SK-N-SH (cell line): ENCODE results near the gene PEDS1. TPM values are rescaled to one million over a fixed set of nuclear protein-coding genes. Genes with fewer than 3 reads are reported as not detected.
"Not testable (repeated sequence)": the region's sequence is repeated elsewhere in the genome, so short reads cannot be mapped to it uniquely, and the experiment has no call there.

Experiments used
- CTCF ChIA-PET: fragments of 300-600, 350-600 bp; formaldehyde crosslinking; extraction: SDS; loops from one replicate; lab custom pipeline; 2021; lab: Yijun Ruan, JAX
- POLR2A ChIA-PET: fragments of 350-600 bp; sonication (Branson Sonifier 250); formaldehyde crosslinking; extraction: SDS; loops from one replicate; lab custom pipeline; 2020; ENCODE audit warnings: antibody characterized with exemption, inconsistent platforms; lab: Yijun Ruan, JAX
- DNase-seq: peaks from one replicate; pipeline ENCODE4 v3.0.0; 2012
- H2AFZ ChIP-seq: fragments of 200-600 bp; sonication (generic); 2 replicates; pipeline ENCODE4 v1.8.1; 2016; ENCODE audit warnings: antibody characterized with exemption, mild to moderate bottlenecking, low read depth
- H3F3A ChIP-seq: fragments of 200-600 bp; sonication (generic); replicated peaks from 2 replicates; pipeline ENCODE3; 2016; ENCODE audit warnings: antibody characterized with exemption, mild to moderate bottlenecking; ENCODE audit not compliant: insufficient read depth
- H3K27ac ChIP-seq, 2 experiments: fragments of 200-500 bp in 1 of 2; fragments of 200-600 bp in 1 of 2; sonication (Bioruptor generic) in 1 of 2; sonication (generic), shearing (Covaris generic) in 1 of 2; 2 replicates each; pipeline versions ENCODE4 v1.5.1 to v1.6.1; 2014 to 2016; ENCODE audit warnings: low read depth in 2 of 2, inconsistent platforms in 1 of 2, low read length in 1 of 2, mild to moderate bottlenecking in 1 of 2, mixed read lengths in 1 of 2
- H3K27me3 ChIP-seq: fragments of 200-600 bp; sonication (generic), shearing (Covaris generic); 2 replicates; pipeline ENCODE4 v1.6.1; 2016; ENCODE audit warnings: mixed run types; ENCODE audit not compliant: insufficient read depth
- H3K36me3 ChIP-seq, 2 experiments: fragments of 200-500 bp in 1 of 2; fragments of 200-600 bp in 1 of 2; sonication (Bioruptor generic) in 1 of 2; sonication (generic) in 1 of 2; replicated peaks in 1 of 2; 2 replicates each; pipeline versions ENCODE3 to v1.5.1; 2014 to 2016; ENCODE audit warnings: low read length in 1 of 2, mild to moderate bottlenecking in 1 of 2; ENCODE audit not compliant: insufficient read depth in 2 of 2, control insufficient read depth in 1 of 2
- H3K4me1 ChIP-seq, 2 experiments: fragments of 200-500 bp in 1 of 2; fragments of 200-600 bp in 1 of 2; sonication (Bioruptor generic) in 1 of 2; sonication (generic), shearing (Covaris generic) in 1 of 2; 2 replicates each; pipeline versions ENCODE4 v1.5.1 to v1.6.1; 2014 to 2016; ENCODE audit warnings: low read depth in 1 of 2, low read length in 1 of 2, mixed run types in 1 of 2; ENCODE audit not compliant: insufficient read depth in 2 of 2, control insufficient read depth in 1 of 2
- H3K4me2 ChIP-seq: fragments of 200-600 bp; sonication (generic), shearing (Covaris generic); 2 replicates; pipeline ENCODE4 v1.6.1; 2017; ENCODE audit warnings: mixed run types
- H3K4me3 ChIP-seq, 2 experiments: fragments of 200-500 bp in 1 of 2; fragments of 200-600 bp in 1 of 2; sonication (Bioruptor generic) in 1 of 2; sonication (generic), shearing (Covaris generic) in 1 of 2; 2 replicates each; pipeline versions ENCODE4 v1.5.1 to v1.8.1; 2014 to 2016; ENCODE audit warnings: low read depth in 2 of 2, inconsistent platforms in 1 of 2, low read length in 1 of 2, mild to moderate bottlenecking in 1 of 2, mixed read lengths in 1 of 2, moderate library complexity in 1 of 2
- H3K79me2 ChIP-seq: fragments of 200-600 bp; sonication (generic); 2 replicates; pipeline ENCODE4 v1.8.1; 2017; ENCODE audit warnings: mild to moderate bottlenecking; ENCODE audit not compliant: insufficient read depth
- H3K9ac ChIP-seq: fragments of 200-600 bp; sonication (generic); 2 replicates; pipeline ENCODE4 v1.6.1; 2017; ENCODE audit warnings: mixed run types
- H3K9me2 ChIP-seq: fragments of 200-600 bp; sonication (generic); 2 replicates; pipeline ENCODE4 v1.6.1; 2017; ENCODE audit warnings: mixed run types
- H3K9me3 ChIP-seq: fragments of 200-600 bp; sonication (generic); 2 replicates; pipeline ENCODE4 v1.6.1; 2017; ENCODE audit warnings: mixed run types, mild to moderate bottlenecking, moderate library complexity
- H4K20me1 ChIP-seq: fragments of 200-600 bp; sonication (generic); 2 replicates; pipeline ENCODE4 v1.6.1; 2017; ENCODE audit warnings: mild to moderate bottlenecking, mixed run types; ENCODE audit not compliant: insufficient read depth
- EP300 ChIP-seq, 2 experiments: IDR thresholded peaks; 2 replicates each; pipeline versions ENCODE4 v1.4.0 to v1.6.1; 2012; ENCODE audit warnings: borderline replicate concordance in 1 of 2, low read depth in 1 of 2, low read length in 1 of 2
- EZH2phosphoT487 ChIP-seq: fragments of 200-600 bp; sonication (generic); IDR thresholded peaks from 2 replicates; pipeline ENCODE4 v1.6.1; 2017; ENCODE audit warnings: low read depth, mixed run types, mild to moderate bottlenecking, antibody characterized with exemption, moderate library complexity, borderline replicate concordance
- FOSL2 ChIP-seq: IDR thresholded peaks from 2 replicates; pipeline ENCODE4 v1.4.0; 2012; ENCODE audit warnings: low read depth, mild to moderate bottlenecking, moderate library complexity, borderline replicate concordance
- NRF1 ChIP-seq: IDR thresholded peaks from 2 replicates; pipeline ENCODE4 v1.6.1; 2012; ENCODE audit warnings: low read depth, mild to moderate bottlenecking, low read length
- RFX5 ChIP-seq: IDR thresholded peaks from 2 replicates; pipeline ENCODE4 v1.6.1; 2012; ENCODE audit warnings: mild to moderate bottlenecking, improper control_type of control experiment, low read length
- SMC3 ChIP-seq: IDR thresholded peaks from 2 replicates; pipeline ENCODE4 v1.6.1; 2012; ENCODE audit warnings: low read depth, low read length, improper control_type of control experiment
- TAF1 ChIP-seq: IDR thresholded peaks from 2 replicates; pipeline ENCODE4 v1.6.1; 2012; ENCODE audit warnings: low read depth, mild to moderate bottlenecking, low read length, moderate library complexity, borderline replicate concordance
- WGBS: methylation state at CpG from one replicate; pipeline ENCODE4 v1.1.6; 2017; ENCODE audit warnings: low lambda C conversion rate; 5-methylcytosine and 5-hydroxymethylcytosine counted together
- polyA plus RNA-seq, 3 experiments: library from polyadenylated mRNA; depleted of rRNA; stranded (reverse); fragments of >200 nt; gene quantifications; 2 replicates each; pipeline ENCODE4 v1.2.3, GENCODE V29; 2012
- TF ChIP-seq, protein P1 (sequence below): IDR thresholded peaks from 2 replicates; pipeline ENCODE4 v1.4.0; 2012; ENCODE audit warnings: low read depth, borderline replicate concordance
- TF ChIP-seq, protein P2 (sequence below): IDR thresholded peaks from 2 replicates; pipeline ENCODE4; 2012

Gene PEDS1
- polyA plus RNA-seq, 1 of the 3 experiments (the other 2 are of a cell fraction) = 18.3 TPM

DNA sequence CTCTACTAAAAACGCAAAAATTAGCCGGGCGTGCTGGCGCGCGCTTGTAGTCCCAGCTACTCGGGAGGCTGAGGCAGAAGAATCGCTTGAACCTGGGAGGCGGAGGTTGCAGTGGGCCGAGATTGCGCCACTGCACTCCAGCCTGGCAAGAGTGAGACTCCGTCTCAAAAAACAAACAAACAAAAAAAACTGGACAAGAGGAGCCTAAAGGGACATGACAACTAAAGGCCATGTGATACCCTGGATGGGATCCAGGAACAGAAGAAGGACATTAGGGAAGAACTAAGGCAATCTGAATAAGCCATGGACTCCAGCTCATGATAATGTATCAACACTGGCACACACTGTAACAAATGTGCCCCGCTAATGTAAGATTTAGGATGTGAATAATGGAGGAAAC lies 15.8 kb downstream of the PEDS1 start:
- CTCF ChIA-PET = interaction anchor here (0.7 to 4.9 kb wide), 7 partner anchors 11 to 159 kb away, joined by 3 to 36 read pairs (median 5); no protein-coding TSS in a partner anchor
- not testable (repeated sequence) for H3K9ac ChIP-seq, H2AFZ ChIP-seq, H3F3A ChIP-seq, H3K4me2 ChIP-seq, H3K4me3 ChIP-seq, H4K20me1 ChIP-seq, H3K36me3 ChIP-seq, H3K9me3 ChIP-seq, DNase-seq, H3K27ac ChIP-seq, H3K9me2 ChIP-seq, H3K27me3 ChIP-seq
- Histone ChIP-seq H3K79me2 (peaks cover 37% of the 10 kb centered on the region; the same call in 1 of the 2 replicates), H3K4me1 (peaks cover 0 to 14% of the 10 kb centered on the region in 2 experiments; a peak in 2 of 4 replicates)
- POLR2A ChIA-PET = interaction anchor here (0.9 kb wide), 1 partner anchor 16 kb away, joined by 3 read pairs; the partner anchor contains the start of gene PEDS1
- WGBS = 94% methylated on average over 13 of the region's 13 CpGs

DNA sequence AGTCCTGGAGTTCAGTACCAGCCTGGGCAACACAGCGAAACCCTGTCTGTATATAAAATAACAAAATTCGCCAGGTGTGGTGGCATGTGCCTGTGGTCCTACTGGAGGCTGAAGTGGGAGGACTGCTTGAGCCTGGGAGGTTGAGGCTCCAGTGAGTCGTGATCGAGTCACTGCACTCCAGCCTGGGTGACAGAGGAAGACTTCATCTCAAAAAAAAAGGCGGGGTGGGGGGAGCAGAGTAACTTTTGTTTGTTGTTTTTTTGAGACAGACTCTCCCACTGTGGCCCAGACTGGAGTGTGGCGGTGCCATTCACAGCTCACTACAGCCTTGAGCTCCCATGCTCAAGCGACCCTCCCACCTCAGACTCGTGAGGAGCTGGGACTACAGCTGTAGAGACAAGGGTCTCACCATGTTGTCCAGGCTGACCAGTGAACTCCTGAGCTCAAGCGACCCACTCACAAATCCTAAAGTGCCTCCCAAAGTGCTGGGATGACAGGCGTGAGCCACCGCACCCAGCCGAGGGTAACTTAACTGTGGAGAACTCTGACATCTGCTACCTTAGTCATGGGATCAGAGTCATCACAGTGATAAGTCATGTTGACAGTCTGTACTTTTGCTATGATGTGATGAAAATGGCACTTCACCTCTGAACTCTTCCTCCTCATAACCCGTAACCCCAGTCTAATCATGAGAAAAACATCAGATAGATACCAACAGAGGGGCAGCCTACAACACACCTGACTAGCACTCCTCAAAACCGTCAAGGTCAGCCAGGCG lies 16.5 kb downstream of the PEDS1 start:
- Histone ChIP-seq H3F3A (no peaks in the 10 kb centered on the region), H3K9me2 (no peaks in the 10 kb centered on the region), H3K79me2 (peaks cover 36% of the 10 kb centered on the region; the same call in 1 of the 2 replicates), H3K36me3 (peaks cover 4 to 7% of the 10 kb centered on the region in 2 experiments), H3K27ac (no peak overlapping the region), H2AFZ (no peak overlapping the region), H3K4me1 (peaks cover 0 to 14% of the 10 kb centered on the region in 2 experiments; a peak in 2 of 4 replicates), H4K20me1 (no peaks in the 10 kb centered on the region), H3K4me3 (no peak overlapping the region), H3K27me3 (no peaks in the 10 kb centered on the region), H3K9me3 (no peaks in the 10 kb centered on the region), H3K4me2 (no peak overlapping the region), H3K9ac (no peak overlapping the region)
- TF ChIP-seq TAF1 = no peak
- no peak for TF ChIP-seq FOSL2
- TF ChIP-seq, protein P1, sequence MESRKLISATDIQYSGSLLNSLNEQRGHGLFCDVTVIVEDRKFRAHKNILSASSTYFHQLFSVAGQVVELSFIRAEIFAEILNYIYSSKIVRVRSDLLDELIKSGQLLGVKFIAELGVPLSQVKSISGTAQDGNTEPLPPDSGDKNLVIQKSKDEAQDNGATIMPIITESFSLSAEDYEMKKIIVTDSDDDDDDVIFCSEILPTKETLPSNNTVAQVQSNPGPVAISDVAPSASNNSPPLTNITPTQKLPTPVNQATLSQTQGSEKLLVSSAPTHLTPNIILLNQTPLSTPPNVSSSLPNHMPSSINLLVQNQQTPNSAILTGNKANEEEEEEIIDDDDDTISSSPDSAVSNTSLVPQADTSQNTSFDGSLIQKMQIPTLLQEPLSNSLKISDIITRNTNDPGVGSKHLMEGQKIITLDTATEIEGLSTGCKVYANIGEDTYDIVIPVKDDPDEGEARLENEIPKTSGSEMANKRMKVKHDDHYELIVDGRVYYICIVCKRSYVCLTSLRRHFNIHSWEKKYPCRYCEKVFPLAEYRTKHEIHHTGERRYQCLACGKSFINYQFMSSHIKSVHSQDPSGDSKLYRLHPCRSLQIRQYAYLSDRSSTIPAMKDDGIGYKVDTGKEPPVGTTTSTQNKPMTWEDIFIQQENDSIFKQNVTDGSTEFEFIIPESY = no peak
- no peak for TF ChIP-seq EP300 (IDR thresholded peaks at IDR 0.05; ENCODE audit: borderline replicate concordance in 1 of 2, low read depth in 1 of 2, low read length in 1 of 2)
- no peak for TF ChIP-seq SMC3
- no peak for TF ChIP-seq NRF1
- TF ChIP-seq EZH2phosphoT487 = no peak
- TF ChIP-seq, protein P2, sequence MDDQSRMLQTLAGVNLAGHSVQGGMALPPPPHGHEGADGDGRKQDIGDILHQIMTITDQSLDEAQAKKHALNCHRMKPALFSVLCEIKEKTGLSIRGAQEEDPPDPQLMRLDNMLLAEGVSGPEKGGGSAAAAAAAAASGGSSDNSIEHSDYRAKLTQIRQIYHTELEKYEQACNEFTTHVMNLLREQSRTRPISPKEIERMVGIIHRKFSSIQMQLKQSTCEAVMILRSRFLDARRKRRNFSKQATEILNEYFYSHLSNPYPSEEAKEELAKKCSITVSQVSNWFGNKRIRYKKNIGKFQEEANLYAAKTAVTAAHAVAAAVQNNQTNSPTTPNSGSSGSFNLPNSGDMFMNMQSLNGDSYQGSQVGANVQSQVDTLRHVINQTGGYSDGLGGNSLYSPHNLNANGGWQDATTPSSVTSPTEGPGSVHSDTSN = no peak
- TF ChIP-seq RFX5 = no peak
- no peak for DNase-seq
- 91% methylated on average over 15 of the region's 15 CpGs for whole genome bisulfite sequencing
- ChIA-PET CTCF (interaction anchor here (0.7 to 4.9 kb wide), 4 partner anchors 15 to 42 kb away, joined by 3 to 36 read pairs (median 5); no protein-coding TSS in a partner anchor), POLR2A (interaction anchor here (0.9 kb wide), 1 partner anchor 17 kb away, joined by 3 read pairs; the partner anchor contains the start of gene PEDS1)

DNA sequence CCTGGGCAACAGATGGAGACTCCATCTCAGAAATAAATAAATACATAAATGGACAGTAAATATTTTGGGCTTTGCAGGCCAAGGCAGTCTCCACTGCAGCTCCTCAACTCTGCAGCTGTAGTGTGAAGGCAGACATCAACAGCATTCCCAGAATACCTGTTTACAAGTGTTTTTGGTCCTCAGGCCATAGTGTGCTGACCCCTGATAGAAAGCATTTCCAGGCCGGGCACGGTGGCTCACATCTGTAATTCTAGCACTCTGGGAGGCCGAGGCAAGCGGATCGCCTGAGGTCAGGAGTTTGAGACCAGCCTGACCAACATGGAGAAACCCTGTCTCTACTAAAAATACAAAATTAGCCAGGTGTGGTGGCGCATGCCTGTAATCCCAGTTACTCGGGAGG lies 18.4 kb downstream of the PEDS1 start:
- H3K27me3 ChIP-seq, POLR2A ChIA-PET, H3F3A ChIP-seq, H3K36me3 ChIP-seq, H4K20me1 ChIP-seq, H3K9me2 ChIP-seq, H3K4me2 ChIP-seq, DNase-seq, H3K4me3 ChIP-seq, H3K27ac ChIP-seq, H2AFZ ChIP-seq, H3K9me3 ChIP-seq, H3K9ac ChIP-seq, H3K4me1 ChIP-seq: not testable (repeated sequence)
- peaks cover 29% of the 10 kb centered on the region; the same call in 1 of the 2 replicates for H3K79me2 ChIP-seq
- WGBS = 94% methylated on average over 2 of the region's 7 CpGs
- CTCF ChIA-PET = interaction anchor here (1.3 to 7.0 kb wide), 5 partner anchors 10 to 44 kb away, joined by 4 to 44 read pairs (median 6); no protein-coding TSS in a partner anchor
